HCT116 (cell line): ENCODE results near the gene MT3. TPM values are rescaled to one million over a fixed set of nuclear protein-coding genes. Genes with fewer than 3 reads are reported as not detected.
A peak's percentile ranks its signal among the peaks of the same experiment; 100 is the strongest.

Experiments
- ATAC-seq: fragments of 200-7000 bp; cut with Tn5 transposase; 2 replicates; pipeline ENCODE4 v1.9.1; 2020; ENCODE audit warnings: mild to moderate bottlenecking, moderate library complexity
- BruUV-seq: library from RNA; stranded (reverse); fragments of 400-500 nt; replicated peaks from 2 replicates; lab custom pipeline; 2021; lab: Mats Ljungman, UMichigan
- CTCF ChIA-PET: fragments of 300-600 bp; sonication (Branson Sonifier 250); formaldehyde crosslinking; loops from one replicate; lab custom pipeline; 2021; ENCODE audit warnings: antibody characterized with exemption; lab: Charles Lee
- POLR2A ChIA-PET: fragments of 300-600, 350-600 bp; sonication (Branson Sonifier 250); formaldehyde crosslinking; loops from one replicate; lab custom pipeline; 2021; ENCODE audit warnings: antibody characterized with exemption; lab: Charles Lee
- RAD21 ChIA-PET, 2 experiments: fragments of 300-600 bp; sonication (Branson Sonifier 250); formaldehyde crosslinking; loops; one replicate each; lab custom pipeline; 2023; ENCODE audit warnings: low total read pairs in 2 of 2; ENCODE audit not compliant: uncharacterized antibody in 2 of 2, unreplicated experiment in 2 of 2, low non-redundant PET in 1 of 2; lab: Charles Lee
- DNase-seq: peaks from one replicate; pipeline ENCODE4 v3.0.0-alpha.2; 2010; ENCODE audit warnings: low read depth, low spot score
- H2AFZ ChIP-seq: fragments of 200-600 bp; shearing (Covaris generic), sonication (generic); 2 replicates; pipeline ENCODE4 v1.6.1; 2017; ENCODE audit warnings: low read depth, mixed run types, mixed read lengths, antibody characterized with exemption, low read length; ENCODE audit not compliant: poor library complexity, severe bottlenecking
- H3K27ac ChIP-seq: 2 replicates; pipeline ENCODE4 v1.5.1; 2012; ENCODE audit warnings: low read depth, low read length
- H3K27me3 ChIP-seq: fragments of 200-600 bp; sonication (generic); 2 replicates; pipeline ENCODE4 v1.6.1; 2016; ENCODE audit warnings: mixed run types, low read length, mixed read lengths; ENCODE audit not compliant: insufficient read depth
- H3K36me3 ChIP-seq, 2 experiments: fragments of 200-500 bp in 1 of 2; fragments of 200-600 bp in 1 of 2; sonication (Bioruptor generic) in 1 of 2; sonication (generic) in 1 of 2; 2 replicates each; pipeline versions ENCODE4 v1.5.1 to v1.6.1; 2014 to 2016; ENCODE audit warnings: low read length in 2 of 2, inconsistent platforms in 1 of 2, mixed read lengths in 1 of 2, mixed run types in 1 of 2; ENCODE audit not compliant: insufficient read depth in 2 of 2, control insufficient read depth in 1 of 2
- H3K4me1 ChIP-seq, 2 experiments: fragments of 200-600 bp in 1 of 2; sonication (generic) in 1 of 2; 2 replicates each; pipeline versions ENCODE4 v1.5.1 to v1.6.1; 2012 to 2017; ENCODE audit warnings: low read length in 2 of 2, inconsistent platforms in 1 of 2, mild to moderate bottlenecking in 1 of 2, mixed read lengths in 1 of 2, mixed run types in 1 of 2, moderate library complexity in 1 of 2; ENCODE audit not compliant: insufficient read depth in 2 of 2, control insufficient read depth in 1 of 2
- H3K4me2 ChIP-seq: fragments of 200-600 bp; sonication (generic); 2 replicates; pipeline ENCODE4 v1.6.1; 2017; ENCODE audit warnings: mixed run types, low read length, mixed read lengths
- H3K4me3 ChIP-seq, 2 experiments: fragments of 200-600 bp in 1 of 2; sonication (generic) in 1 of 2; replicated peaks in 1 of 2; 2 replicates each; pipeline ENCODE4 v1.5.1; 2011 to 2016; ENCODE audit warnings: low read length in 2 of 2, control low read depth in 1 of 2, low read depth in 1 of 2, mild to moderate bottlenecking in 1 of 2, mixed read lengths in 1 of 2, mixed run types in 1 of 2
- H3K79me2 ChIP-seq: fragments of 200-600 bp; sonication (generic); 2 replicates; pipeline ENCODE4 v1.6.1; 2017; ENCODE audit warnings: mild to moderate bottlenecking, mixed run types, low read length, moderate library complexity, mixed read lengths; ENCODE audit not compliant: insufficient read depth
- H3K9ac ChIP-seq: fragments of 200-600 bp; sonication (generic); 2 replicates; pipeline ENCODE4 v1.6.1; 2016; ENCODE audit warnings: low read length, mixed read lengths
- H3K9me2 ChIP-seq: fragments of 200-600 bp; sonication (generic), shearing (Covaris generic); 2 replicates; pipeline ENCODE4 v1.6.1; 2017; ENCODE audit warnings: mixed run types, mild to moderate bottlenecking, moderate library complexity; ENCODE audit not compliant: insufficient read depth
- H3K9me3 ChIP-seq, 2 experiments: fragments of 200-500 bp in 1 of 2; fragments of 200-600 bp in 1 of 2; sonication (Bioruptor generic) in 1 of 2; sonication (generic) in 1 of 2; 2 replicates each; pipeline ENCODE4 v1.6.1; 2014 to 2017; ENCODE audit warnings: low read length in 2 of 2, mixed read lengths in 2 of 2, inconsistent platforms in 1 of 2, low read depth in 1 of 2, mild to moderate bottlenecking in 1 of 2, mixed run types in 1 of 2, moderate library complexity in 1 of 2; ENCODE audit not compliant: control insufficient read depth in 1 of 2, insufficient read depth in 1 of 2
- H4K20me1 ChIP-seq: fragments of 200-600 bp; sonication (generic), shearing (Covaris generic); 2 replicates; pipeline ENCODE4 v1.6.1; 2017; ENCODE audit warnings: mixed run types, mild to moderate bottlenecking, moderate library complexity; ENCODE audit not compliant: insufficient read depth
- CBX3 ChIP-seq: IDR thresholded peaks from 2 replicates; pipeline ENCODE4 v1.6.1; 2012; ENCODE audit warnings: low read depth
- CEBPB ChIP-seq: IDR thresholded peaks from 2 replicates; pipeline ENCODE4 v1.6.1; 2012; ENCODE audit warnings: low read depth
- EGR1 ChIP-seq: IDR thresholded peaks from 2 replicates; pipeline ENCODE4 v1.6.1; 2012; ENCODE audit warnings: low read depth
- EZH2 ChIP-seq: fragments of 200-600 bp; sonication (generic); IDR thresholded peaks from 2 replicates; pipeline ENCODE4 v1.6.1; 2017; ENCODE audit warnings: antibody characterized with exemption, mixed run types
- EZH2phosphoT487 ChIP-seq: fragments of 200-600 bp; IDR thresholded peaks from 2 replicates; pipeline ENCODE4 v1.6.1; 2018; ENCODE audit warnings: antibody characterized with exemption, borderline replicate concordance
- JUND ChIP-seq: IDR thresholded peaks from 2 replicates; pipeline ENCODE4 v1.6.1; 2012
- POLR2A ChIP-seq: IDR thresholded peaks from 2 replicates; pipeline ENCODE4 v1.7.0; 2011; ENCODE audit warnings: borderline replicate concordance; ENCODE audit not compliant: insufficient read depth, insufficient read length; ENCODE audit errors: extremely low read depth
- POLR2AphosphoS5 ChIP-seq: IDR thresholded peaks from 2 replicates; pipeline ENCODE4 v1.6.1; 2011; ENCODE audit warnings: mild to moderate bottlenecking, low read depth, low read length, moderate library complexity
- RAD21 ChIP-seq: IDR thresholded peaks from 2 replicates; pipeline ENCODE4 v1.6.1; 2012; ENCODE audit warnings: low read depth, mild to moderate bottlenecking
- SIN3A ChIP-seq: IDR thresholded peaks from 2 replicates; pipeline ENCODE4 v1.6.1; 2012; ENCODE audit warnings: low read depth
- intact Hi-C: fragments of 100-400 bp; cut with micrococcal nuclease; formaldehyde crosslinking; loops from 2 replicates; pipeline ENCODE4 v1.10.0; 2022
- total RNA-seq: library from RNA; stranded (reverse); gene quantifications from one replicate; pipeline ENCODE4 v1.2.1, GENCODE V29; 2021; ENCODE audit not compliant: unreplicated experiment
- TF ChIP-seq, protein P1 (sequence below): IDR thresholded peaks from 2 replicates; pipeline ENCODE4 v1.6.1; 2011; ENCODE audit warnings: mild to moderate bottlenecking, low read length, moderate library complexity; ENCODE audit not compliant: insufficient replicate concordance; ENCODE audit errors: extremely low read depth
- TF ChIP-seq, protein P2 (sequence below): IDR thresholded peaks from 2 replicates; pipeline ENCODE4 v1.6.1; 2012

MT3 gene
- total RNA-seq, 1 experiment from 2014 or later = not detected

DNA sequence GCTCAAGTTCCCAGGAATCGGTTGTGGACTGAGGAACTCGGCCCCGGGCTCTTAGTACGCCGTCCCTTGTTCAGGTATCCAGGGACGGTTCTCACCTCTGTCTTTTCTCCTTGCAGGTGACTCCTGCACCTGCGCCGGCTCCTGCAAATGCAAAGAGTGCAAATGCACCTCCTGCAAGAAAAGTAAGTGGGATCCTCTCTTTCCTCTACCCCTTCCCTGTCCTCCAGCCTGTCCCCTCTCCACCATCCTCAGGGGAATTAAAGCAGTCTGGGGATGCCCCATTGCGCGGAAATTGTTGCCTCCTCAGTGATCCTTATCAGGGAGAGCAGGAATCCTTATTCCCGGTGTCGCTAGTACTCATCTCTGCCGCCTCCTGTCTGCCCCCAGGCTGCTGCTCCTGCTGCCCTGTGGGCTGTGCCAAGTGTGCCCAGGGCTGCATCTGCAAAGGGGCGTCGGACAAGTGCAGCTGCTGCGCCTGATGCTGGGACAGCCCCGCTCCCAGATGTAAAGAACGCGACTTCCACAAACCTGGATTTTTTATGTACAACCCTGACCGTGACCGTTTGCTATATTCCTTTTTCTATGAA is 19.6 kb downstream of the MT3 start:
- DNase-seq = no peak
- Histone ChIP-seq H3K79me2 (peaks cover 14% of the 10 kb centered on the region), H3K9ac (peak overlapping the region; percentile 91)
- TF ChIP-seq POLR2A (no peak), POLR2AphosphoS5 (no peak), EZH2 (no peak), EGR1 (no peak), EZH2phosphoT487 (no peak), RAD21 (no peak), JUND (no peak), CBX3 (no peak), CEBPB (no peak), SIN3A (no peak)
- TF ChIP-seq, protein P1, sequence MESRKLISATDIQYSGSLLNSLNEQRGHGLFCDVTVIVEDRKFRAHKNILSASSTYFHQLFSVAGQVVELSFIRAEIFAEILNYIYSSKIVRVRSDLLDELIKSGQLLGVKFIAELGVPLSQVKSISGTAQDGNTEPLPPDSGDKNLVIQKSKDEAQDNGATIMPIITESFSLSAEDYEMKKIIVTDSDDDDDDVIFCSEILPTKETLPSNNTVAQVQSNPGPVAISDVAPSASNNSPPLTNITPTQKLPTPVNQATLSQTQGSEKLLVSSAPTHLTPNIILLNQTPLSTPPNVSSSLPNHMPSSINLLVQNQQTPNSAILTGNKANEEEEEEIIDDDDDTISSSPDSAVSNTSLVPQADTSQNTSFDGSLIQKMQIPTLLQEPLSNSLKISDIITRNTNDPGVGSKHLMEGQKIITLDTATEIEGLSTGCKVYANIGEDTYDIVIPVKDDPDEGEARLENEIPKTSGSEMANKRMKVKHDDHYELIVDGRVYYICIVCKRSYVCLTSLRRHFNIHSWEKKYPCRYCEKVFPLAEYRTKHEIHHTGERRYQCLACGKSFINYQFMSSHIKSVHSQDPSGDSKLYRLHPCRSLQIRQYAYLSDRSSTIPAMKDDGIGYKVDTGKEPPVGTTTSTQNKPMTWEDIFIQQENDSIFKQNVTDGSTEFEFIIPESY = no peak
- TF ChIP-seq, protein P2, sequence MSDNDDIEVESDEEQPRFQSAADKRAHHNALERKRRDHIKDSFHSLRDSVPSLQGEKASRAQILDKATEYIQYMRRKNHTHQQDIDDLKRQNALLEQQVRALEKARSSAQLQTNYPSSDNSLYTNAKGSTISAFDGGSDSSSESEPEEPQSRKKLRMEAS = no peak
- TF ChIP-seq, all 23 proteins: peak for 0
- Histone ChIP-seq H3K27ac (peak overlapping the region; percentile 96), H4K20me1 (no peaks in the 10 kb centered on the region), H3K36me3 (no peaks in the 10 kb centered on the region), H3K4me1 (peaks cover 68 to 87% of the 10 kb centered on the region in 2 experiments), H3K9me3 (no peaks in the 10 kb centered on the region), H3K4me3 (peak overlapping the region; percentile 63 to 85), H3K4me2 (peak overlapping the region; percentile 95), H3K9me2 (no peaks in the 10 kb centered on the region), H3K27me3 (no peaks in the 10 kb centered on the region), H2AFZ (no peak overlapping the region)
- RAD21 ChIA-PET = interaction anchor here (0.6 to 1.0 kb wide), 2 partner anchors 8 to 17 kb away, joined by 5 to 7 read pairs; partner anchors contain the start of gene MT1E (in 1 of the 2)
- CTCF ChIA-PET = interaction anchor here (0.9 to 1.7 kb wide), 6 partner anchors 8 to 253 kb away, joined by 3 to 8 read pairs (median 4); no protein-coding TSS in a partner anchor
- intact Hi-C loops = loop anchor here (1.0 to 2.0 kb wide), 2 partner anchors 16 to 74 kb away; partner anchors contain the start of genes MT1E and MT1X
- POLR2A ChIA-PET = interaction anchor here (0.8 to 16.1 kb wide), 10 partner anchors 9 to 133 kb away, joined by 3 to 344 read pairs (median 3); partner anchors contain the start of genes MT1E and MT1F
- no peak for ATAC-seq
- TSS peak; percentile 97 for BruUV-seq
